SU-DHL-6 (cell line): Measurements from ENCODE around the gene TUBB6.

ENCODE experiments used
- H2AFZ ChIP-seq: fragments of 200-600 bp; sonication (generic); 2 replicates; pipeline ENCODE4 v1.6.1; 2014; ENCODE audit warnings: low read depth, mild to moderate bottlenecking, moderate library complexity, mixed read lengths, antibody characterized with exemption, low read length; ENCODE audit not compliant: severe bottlenecking
- H3F3A ChIP-seq: fragments of 200-600 bp; shearing (Covaris generic); 2 replicates; pipeline ENCODE4 v1.6.0; 2016; ENCODE audit warnings: antibody characterized with exemption, mild to moderate bottlenecking; ENCODE audit not compliant: insufficient read depth
- H3K27ac ChIP-seq: fragments of 200-600 bp; sonication (generic); 2 replicates; pipeline ENCODE4 v1.5.1; 2016; ENCODE audit warnings: low read depth, mild to moderate bottlenecking, low read length, moderate library complexity, mixed read lengths
- H3K27me3 ChIP-seq: fragments of 200-600 bp; sonication (generic), shearing (Covaris generic); 2 replicates; pipeline ENCODE4 v1.6.0; 2014; ENCODE audit warnings: mild to moderate bottlenecking, low read length
- H3K36me3 ChIP-seq: fragments of 200-600 bp; sonication (generic); 2 replicates; pipeline ENCODE4 v1.6.1; 2014; ENCODE audit warnings: mild to moderate bottlenecking, low read length, mixed read lengths
- H3K4me2 ChIP-seq: fragments of 300-600, 200-600 bp; shearing (Covaris generic), sonication (generic); 2 replicates; pipeline ENCODE4 v1.6.0; 2014; ENCODE audit warnings: low read length, low read depth, mild to moderate bottlenecking; ENCODE audit not compliant: poor library complexity, severe bottlenecking
- H3K4me3 ChIP-seq: fragments of 200-600 bp; sonication (generic); 2 replicates; pipeline ENCODE4 v1.5.1; 2014; ENCODE audit warnings: antibody characterized with exemption, low read length, mild to moderate bottlenecking, mixed read lengths; ENCODE audit not compliant: insufficient read depth, poor library complexity, severe bottlenecking
- H3K79me2 ChIP-seq: fragments of 200-600 bp; sonication (generic); 2 replicates; pipeline ENCODE4 v1.6.1; 2014; ENCODE audit warnings: mild to moderate bottlenecking, low read length, moderate library complexity; ENCODE audit not compliant: insufficient read depth
- H3K9ac ChIP-seq: fragments of 200-600 bp; sonication (generic); 2 replicates; pipeline ENCODE4 v1.7.0; 2014; ENCODE audit warnings: mild to moderate bottlenecking, low read length
- H3K9me2 ChIP-seq: fragments of 200-600 bp; sonication (generic); replicated peaks from 2 replicates; pipeline ENCODE4 v1.6.1; 2014; ENCODE audit warnings: low read length; ENCODE audit not compliant: insufficient read depth
- H3K9me3 ChIP-seq: fragments of 200-600 bp; sonication (generic); 2 replicates; pipeline ENCODE4 v1.6.1; 2014; ENCODE audit warnings: low read length, mixed read lengths; ENCODE audit not compliant: insufficient read depth
- H4K20me1 ChIP-seq: fragments of 200-600 bp; sonication (generic); 2 replicates; pipeline ENCODE4 v1.6.1; 2014; ENCODE audit warnings: low read depth, mild to moderate bottlenecking, antibody characterized with exemption, low read length, moderate library complexity, mixed read lengths
- CTCF ChIP-seq: fragments of 200-600 bp; sonication (generic); IDR thresholded peaks from one replicate; pipeline ENCODE4 v1.5.1; 2017; ENCODE audit warnings: antibody characterized with exemption, mild to moderate bottlenecking, low read length, moderate library complexity; ENCODE audit not compliant: insufficient read depth, poor library complexity, severe bottlenecking
- EZH2phosphoT487 ChIP-seq: fragments of 200-600 bp; sonication (generic), shearing (Covaris generic); conservative IDR thresholded peaks from 2 replicates; pipeline ENCODE4 v1.6.1; 2018; ENCODE audit warnings: mild to moderate bottlenecking, antibody characterized with exemption, low read length, moderate library complexity, mixed read lengths

Gene TUBB6

GRCh38 chr18:12373771-12374116, 65.7 kb downstream of the TUBB6 start:
- no peaks in the 10 kb centered on the region for H3K9me3 ChIP-seq
- H3K9me2 ChIP-seq: no peaks in the 10 kb centered on the region
- no peaks in the 10 kb centered on the region for H3K27me3 ChIP-seq
- H3K4me2 ChIP-seq: no peak overlapping the region
- no peaks in the 10 kb centered on the region; the same call in 1 of the 2 replicates for H3K36me3 ChIP-seq
- H3K79me2 ChIP-seq: peaks cover 70% of the 10 kb centered on the region
- H4K20me1 ChIP-seq: 0 out of 2 replicates have a peak, but pooled peaks cover 3% of the 10 kb centered on the region
- H3K9ac ChIP-seq: no peak overlapping the region
- H3K4me3 ChIP-seq: no peak overlapping the region
- no peak for TF ChIP-seq CTCF
- TF ChIP-seq EZH2phosphoT487: no peak
- H3K27ac ChIP-seq: no peak overlapping the region
- no peaks in the 10 kb centered on the region for H3F3A ChIP-seq
- no peak overlapping the region for H2AFZ ChIP-seq

GRCh38 chr18:12374401-12374800, 66.4 kb downstream of the TUBB6 start:
- H3K27me3 ChIP-seq: no peaks in the 10 kb centered on the region
- no peak overlapping the region for H3K9ac ChIP-seq
- H3F3A ChIP-seq: no peaks in the 10 kb centered on the region
- H3K36me3 ChIP-seq: no peaks in the 10 kb centered on the region; the same call in 1 of the 2 replicates
- no peaks in the 10 kb centered on the region for H3K9me3 ChIP-seq
- peaks cover 65% of the 10 kb centered on the region for H3K79me2 ChIP-seq
- 0 out of 2 replicates have a peak, but pooled peaks cover 3% of the 10 kb centered on the region for H4K20me1 ChIP-seq
- TF ChIP-seq EZH2phosphoT487 (no peak), CTCF (no peak)
- no peak overlapping the region for H2AFZ ChIP-seq
- H3K27ac ChIP-seq: no peak overlapping the region
- H3K9me2 ChIP-seq: no peaks in the 10 kb centered on the region
- no peak overlapping the region for H3K4me2 ChIP-seq
- no peak overlapping the region for H3K4me3 ChIP-seq
